GM20000 (cell line): ENCODE results near the gene ANKRD34B.

ENCODE experiments used
- DNase-seq: peaks from one replicate; pipeline ENCODE4 v3.0.0; 2012; ENCODE audit warnings: low spot score
- TF ChIP-seq, protein P1 (sequence below): IDR thresholded peaks from 2 replicates; pipeline ENCODE4 v1.5.1; 2012; ENCODE audit warnings: mild to moderate bottlenecking, control low read depth; ENCODE audit errors: extremely low read depth, missing control alignments

Gene ANKRD34B

GRCh38 chr5:80607343-80607742, 37.3 kb upstream of the ANKRD34B start:
- TF ChIP-seq, protein P1, sequence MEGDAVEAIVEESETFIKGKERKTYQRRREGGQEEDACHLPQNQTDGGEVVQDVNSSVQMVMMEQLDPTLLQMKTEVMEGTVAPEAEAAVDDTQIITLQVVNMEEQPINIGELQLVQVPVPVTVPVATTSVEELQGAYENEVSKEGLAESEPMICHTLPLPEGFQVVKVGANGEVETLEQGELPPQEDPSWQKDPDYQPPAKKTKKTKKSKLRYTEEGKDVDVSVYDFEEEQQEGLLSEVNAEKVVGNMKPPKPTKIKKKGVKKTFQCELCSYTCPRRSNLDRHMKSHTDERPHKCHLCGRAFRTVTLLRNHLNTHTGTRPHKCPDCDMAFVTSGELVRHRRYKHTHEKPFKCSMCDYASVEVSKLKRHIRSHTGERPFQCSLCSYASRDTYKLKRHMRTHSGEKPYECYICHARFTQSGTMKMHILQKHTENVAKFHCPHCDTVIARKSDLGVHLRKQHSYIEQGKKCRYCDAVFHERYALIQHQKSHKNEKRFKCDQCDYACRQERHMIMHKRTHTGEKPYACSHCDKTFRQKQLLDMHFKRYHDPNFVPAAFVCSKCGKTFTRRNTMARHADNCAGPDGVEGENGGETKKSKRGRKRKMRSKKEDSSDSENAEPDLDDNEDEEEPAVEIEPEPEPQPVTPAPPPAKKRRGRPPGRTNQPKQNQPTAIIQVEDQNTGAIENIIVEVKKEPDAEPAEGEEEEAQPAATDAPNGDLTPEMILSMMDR: no peak
- no peak for DNase-seq

- no peak for DNase-seq
- TF ChIP-seq, protein P1: no peak
These were observed 31.0 kb upstream of the ANKRD34B start for GRCh38 chr5:80600943-80601693.

DNA sequence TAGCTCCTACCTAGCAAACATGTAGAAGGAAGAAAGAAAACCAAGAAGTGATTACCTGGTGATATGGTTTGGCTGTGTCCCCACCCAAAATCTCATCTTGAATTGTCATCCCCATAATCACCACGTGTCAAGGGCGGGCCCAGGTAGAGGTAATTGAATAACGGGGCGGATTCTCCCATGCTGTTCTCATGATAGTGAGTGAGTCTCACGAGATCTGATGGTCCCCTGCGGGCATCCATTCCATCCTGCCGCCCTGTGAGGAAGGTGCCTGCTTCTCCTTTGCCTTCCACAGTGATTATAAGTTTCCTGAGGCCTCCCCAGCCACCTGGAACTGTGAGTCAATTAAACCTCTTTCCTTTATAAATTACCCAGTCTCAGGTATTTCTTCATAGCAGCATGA, 27.4 kb upstream of the ANKRD34B start:
- TF ChIP-seq, protein P1: no peak
- DNase-seq: no peak

GRCh38 chr5:80594810-80595209, 24.7 kb upstream of the ANKRD34B start:
- no peak for DNase-seq
- TF ChIP-seq, protein P1: no peak

DNA sequence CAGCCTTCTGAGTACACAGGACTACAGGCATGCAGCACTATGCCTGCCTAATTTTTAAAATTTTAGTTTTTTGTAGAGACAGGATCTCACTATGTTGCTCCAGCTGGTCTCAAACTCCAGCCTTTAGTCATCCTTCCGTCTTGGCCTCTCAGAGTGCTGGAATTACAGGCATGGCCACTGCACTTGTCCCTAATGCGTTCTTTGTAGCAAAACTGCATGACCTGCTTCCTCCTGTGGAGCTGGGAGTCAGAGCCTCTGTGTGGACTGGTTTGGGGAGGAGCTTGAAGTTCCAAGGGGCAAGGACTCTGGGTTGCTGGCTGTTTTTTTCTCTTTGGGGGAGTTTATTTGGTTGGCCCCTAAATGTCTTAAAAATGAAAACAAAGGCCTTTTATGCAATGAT, 22.7 kb upstream of the ANKRD34B start:
- TF ChIP-seq, protein P1: no peak
- DNase-seq: no peak

DNA sequence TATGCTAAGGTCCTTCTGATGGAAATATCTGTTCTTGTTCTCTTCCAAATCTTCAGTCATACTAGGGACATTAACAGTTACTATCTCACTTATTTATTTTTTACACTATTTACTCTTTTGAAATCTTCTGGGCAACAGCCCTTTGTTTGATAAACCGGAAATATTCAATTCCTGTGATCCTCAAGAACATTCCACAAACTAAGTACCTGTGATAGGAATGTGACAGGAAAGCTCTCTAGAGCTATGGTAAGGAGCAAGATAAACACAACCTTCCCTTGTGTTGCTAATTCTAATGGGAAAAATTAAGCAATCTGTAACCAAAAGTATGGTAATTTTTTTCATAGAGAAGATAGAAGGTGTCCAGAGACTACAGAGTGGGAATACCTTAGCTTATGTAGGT, 22.0 kb upstream of the ANKRD34B start:
- TF ChIP-seq, protein P1: no peak
- no peak for DNase-seq

- TF ChIP-seq, protein P1: no peak
- no peak for DNase-seq
These were observed 21.3 kb upstream of the ANKRD34B start for GRCh38 chr5:80591352-80591751.
